Uterus (tissue), 4 donors: ENCODE results near the gene TAF5L. TPM values are rescaled to one million over a fixed set of nuclear protein-coding genes. Genes with fewer than 3 reads are reported as not detected.

Experiments
- DNase-seq, 2 donors: peaks; one replicate each; pipeline ENCODE4 v3.0.0-alpha.2; 2019 to 2020
- H3K27ac ChIP-seq, 2 donors: fragments of 200-600 bp; sonication (generic); 1 replicate in 1 of 2; 2 replicates in 1 of 2; pipeline ENCODE4 v1.5.1; 2016 to 2018
- H3K27me3 ChIP-seq, 2 donors: fragments of 200-600 bp; sonication (generic); one replicate each; pipeline ENCODE4 v1.5.1; 2018 to 2019; ENCODE audit warnings: control low read depth in 1 of 2
- H3K36me3 ChIP-seq, 2 donors: fragments of 200-600 bp; sonication (generic); one replicate each; pipeline ENCODE4 v1.5.1; 2019; ENCODE audit warnings: control low read depth in 1 of 2
- H3K4me1 ChIP-seq, 2 donors: fragments of 200-600 bp; sonication (generic); one replicate each; pipeline ENCODE4 v1.5.1; 2018 to 2019; ENCODE audit warnings: control low read depth in 1 of 2
- H3K4me3 ChIP-seq, 2 donors: fragments of 200-600 bp; sonication (generic); 1 replicate in 1 of 2; 2 replicates in 1 of 2; pipeline ENCODE4 v1.5.1; 2018 to 2019; ENCODE audit warnings: mild to moderate bottlenecking in 1 of 2
- H3K9me3 ChIP-seq, 2 donors: fragments of 200-600 bp; sonication (generic); one replicate each; pipeline ENCODE4 v1.5.1; 2019; ENCODE audit warnings: control low read depth in 1 of 2
- CTCF ChIP-seq, 4 experiments: fragments of 200-600 bp in 2 of 4; fragments of 450-650 bp in 2 of 4; sonication (generic) in 2 of 4; IDR thresholded peaks; one replicate each; pipeline ENCODE4 v1.5.1; 2016 to 2019; ENCODE audit warnings: antibody characterized with exemption in 4 of 4, mild to moderate bottlenecking in 2 of 4, moderate library complexity in 1 of 4
- POLR2A ChIP-seq, 2 donors: fragments of 450-650 bp; IDR thresholded peaks; one replicate each; pipeline ENCODE4 v1.6.1; 2016; ENCODE audit warnings: antibody characterized with exemption in 2 of 2, mild to moderate bottlenecking in 1 of 2, moderate library complexity in 1 of 2
- intact Hi-C: fragments of 100-400 bp; cut with DNase I; formaldehyde crosslinking; loops from one replicate; pipeline ENCODE4 v1.15.1; 2023; ENCODE audit warnings: low total_unique reads
- total RNA-seq, 4 donors: library from RNA; depleted of rRNA in 3 of 4; stranded (reverse); fragments of >200 nt in 3 of 4; gene quantifications; one replicate each; pipeline versions ENCODE4 v1.1.0 to v1.2.4, GENCODE V29; 2014 to 2023
- donor health status: DM: yes; HTN: yes; CAD: no.

Gene TAF5L
- 10 to 100 TPM in 2 of 4 donors, 1 to 10 TPM in 1, under 1 TPM in 1; 0.88 to 22.2 (median 9.2) TPM for total RNA-seq

DNA sequence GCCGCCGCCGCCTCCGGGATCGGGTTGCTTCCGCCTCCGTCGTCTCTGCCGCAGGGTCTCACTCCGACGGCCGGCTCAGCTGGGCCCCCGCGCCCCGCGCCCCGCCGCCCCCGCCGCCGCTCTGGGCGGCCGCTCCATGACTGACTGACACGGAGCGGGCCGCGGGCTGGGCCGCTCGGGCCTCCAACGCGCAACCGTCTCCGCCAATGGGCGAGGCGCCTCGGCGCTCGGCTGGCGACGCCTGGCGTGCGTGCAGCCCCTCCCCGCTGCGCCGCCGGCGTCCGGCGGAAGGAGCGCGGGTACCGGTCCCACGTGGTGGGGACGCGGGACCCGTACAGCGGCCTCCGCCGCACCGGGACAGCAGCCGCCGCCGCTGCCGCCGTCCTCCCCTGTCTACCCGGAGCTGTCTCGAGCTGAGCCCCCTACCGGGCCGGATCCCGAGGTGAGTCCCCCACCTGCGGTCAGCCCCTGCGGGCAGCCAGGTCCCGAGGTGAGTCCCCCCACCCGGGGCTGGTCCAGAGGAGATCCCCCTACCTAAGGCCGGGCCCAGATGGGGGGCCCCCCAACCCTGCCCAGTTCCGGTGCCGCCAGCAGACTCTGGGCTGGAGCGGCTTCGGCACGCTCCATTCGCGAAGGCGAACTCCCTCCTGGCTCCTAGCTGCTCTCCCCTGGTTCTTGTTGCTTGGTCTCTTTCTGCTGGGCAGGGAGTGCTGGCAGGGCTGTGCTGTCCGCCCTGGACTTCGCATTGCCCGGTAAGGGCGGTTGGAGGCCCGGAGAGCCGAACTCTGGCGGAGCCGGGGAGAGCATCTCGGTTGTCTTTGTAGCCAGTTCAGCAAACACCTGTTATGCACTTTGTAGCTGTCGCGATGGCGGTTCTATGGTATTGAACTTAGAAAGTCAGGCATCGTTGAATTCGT, at the start of gene TAF5L, which contains the start of gene URB2:
TAF5L (minus strand) TSS at position 208 of the 917 bp plus-strand sequence. CDS start 11,640 bp downstream, outside the sequence.
URB2 (plus strand) TSS at position 333 of the 917 bp plus-strand sequence. CDS start 1,387 bp downstream, outside the sequence.
- intact Hi-C loops: loop anchor here (5.0 kb wide), 1 partner anchor 69 kb away; the partner anchor contains the start of gene ABCB10
- no peaks in the 10 kb centered on the region for H3K9me3 ChIP-seq
- H3K27ac ChIP-seq: peak within 1 kb of the TSS; percentile 94 to 96
- H3K27me3 ChIP-seq: no peaks in the 10 kb centered on the region
- peaks cover 9 to 15% of the 10 kb centered on the region in 2 donors for H3K4me1 ChIP-seq
- H3K36me3 ChIP-seq: no peaks in the 10 kb centered on the region
- DNase-seq: peak; percentile 78 to 87
- TF ChIP-seq CTCF (IDR thresholded peaks at IDR 0.05) (peak in 2 of 4 experiments; percentile 11 to 44), POLR2A (IDR thresholded peaks at IDR 0.05) (peak in 1 of 2 donors; percentile 52)
- peak within 1 kb of the TSS; percentile 81 to 97 for H3K4me3 ChIP-seq

DNA sequence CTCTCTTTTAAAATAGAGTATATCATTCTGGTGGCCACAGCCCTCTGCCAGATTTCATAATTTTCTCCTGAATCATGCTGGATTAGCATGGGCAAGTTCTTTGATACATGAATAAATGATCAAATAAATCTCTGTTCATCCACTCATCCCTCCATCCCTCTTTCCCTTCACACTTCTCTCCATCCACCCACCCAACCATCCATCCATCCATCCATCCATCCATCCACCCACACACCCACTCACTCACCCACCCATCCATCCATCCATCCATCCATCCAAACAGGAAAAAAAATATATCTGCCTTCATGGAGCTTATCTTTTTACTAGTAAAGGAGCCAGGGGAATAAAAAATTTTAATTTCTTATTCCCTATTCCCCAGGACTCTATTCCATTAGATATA, 49.5 kb upstream of the TAF5L start:
- intact Hi-C loops: no loop called here
- no peak overlapping the region for H3K27ac ChIP-seq
- DNase-seq: no peak
- TF ChIP-seq CTCF (IDR thresholded peaks at IDR 0.05) (no peak), POLR2A (IDR thresholded peaks at IDR 0.05) (no peak)
- no peaks in the 10 kb centered on the region for H3K36me3 ChIP-seq
- no peaks in the 10 kb centered on the region for H3K4me1 ChIP-seq
- no peaks in the 10 kb centered on the region for H3K27me3 ChIP-seq
- no peak overlapping the region for H3K4me3 ChIP-seq
- no peaks in the 10 kb centered on the region for H3K9me3 ChIP-seq

GRCh38 chr1:229674042-229674441, 48.1 kb upstream of the TAF5L start:
- intact Hi-C loops: no loop called here
- H3K4me3 ChIP-seq: no peak overlapping the region
- TF ChIP-seq CTCF (IDR thresholded peaks at IDR 0.05) (no peak), POLR2A (IDR thresholded peaks at IDR 0.05) (no peak)
- H3K9me3 ChIP-seq: no peaks in the 10 kb centered on the region
- H3K27me3 ChIP-seq: no peaks in the 10 kb centered on the region
- no peaks in the 10 kb centered on the region for H3K36me3 ChIP-seq
- no peak overlapping the region for H3K27ac ChIP-seq
- DNase-seq: no peak
- no peaks in the 10 kb centered on the region for H3K4me1 ChIP-seq

DNA sequence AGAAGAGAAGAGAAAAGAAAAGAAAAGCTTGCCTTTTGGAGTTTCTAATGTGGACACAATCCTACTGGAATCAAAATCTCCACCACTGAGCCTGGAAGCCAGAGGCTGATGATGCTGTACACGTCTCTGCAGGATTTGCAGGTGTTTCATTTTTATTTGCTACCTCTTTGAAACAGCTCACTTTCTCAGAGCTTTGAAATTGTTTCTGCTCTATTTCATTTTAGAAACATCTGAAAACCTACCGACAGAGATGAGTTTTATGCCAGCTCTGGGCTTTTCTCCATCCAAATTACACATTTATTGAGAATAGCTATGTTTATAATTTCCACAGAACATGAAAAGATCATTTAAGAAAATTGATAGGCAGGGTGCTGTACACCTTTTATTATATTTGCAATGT, 46.3 kb upstream of the TAF5L start:
- Histone ChIP-seq H3K27me3 (no peaks in the 10 kb centered on the region), H3K36me3 (no peaks in the 10 kb centered on the region), H3K4me3 (no peak overlapping the region), H3K27ac (no peak overlapping the region), H3K4me1 (no peaks in the 10 kb centered on the region), H3K9me3 (no peaks in the 10 kb centered on the region)
- TF ChIP-seq CTCF (IDR thresholded peaks at IDR 0.05) (no peak), POLR2A (IDR thresholded peaks at IDR 0.05) (no peak)
- no peak for DNase-seq
- intact Hi-C loops: no loop called here

- Histone ChIP-seq H3K4me3 (no peak overlapping the region), H3K9me3 (no peaks in the 10 kb centered on the region), H3K27ac (no peak overlapping the region), H3K36me3 (no peaks in the 10 kb centered on the region), H3K27me3 (no peaks in the 10 kb centered on the region), H3K4me1 (no peaks in the 10 kb centered on the region)
- intact Hi-C loops: no loop called here
- no peak for DNase-seq
- TF ChIP-seq POLR2A (IDR thresholded peaks at IDR 0.05) (no peak), CTCF (IDR thresholded peaks at IDR 0.05) (no peak)
Observed at GRCh38 chr1:229671310-229671709, 45.4 kb upstream of the TAF5L start.
